NB4 (cell line): ENCODE results near the gene GDF3.

Experiments used
- CTCF ChIP-seq: IDR thresholded peaks from one replicate; pipeline ENCODE4 v1.5.1; 2012; ENCODE audit warnings: low read depth, low read length
- POLR2A ChIP-seq: IDR thresholded peaks from 2 replicates; pipeline ENCODE4 v1.6.1; 2011; ENCODE audit warnings: mild to moderate bottlenecking; ENCODE audit not compliant: insufficient read length; ENCODE audit errors: extremely low read depth

DNA sequence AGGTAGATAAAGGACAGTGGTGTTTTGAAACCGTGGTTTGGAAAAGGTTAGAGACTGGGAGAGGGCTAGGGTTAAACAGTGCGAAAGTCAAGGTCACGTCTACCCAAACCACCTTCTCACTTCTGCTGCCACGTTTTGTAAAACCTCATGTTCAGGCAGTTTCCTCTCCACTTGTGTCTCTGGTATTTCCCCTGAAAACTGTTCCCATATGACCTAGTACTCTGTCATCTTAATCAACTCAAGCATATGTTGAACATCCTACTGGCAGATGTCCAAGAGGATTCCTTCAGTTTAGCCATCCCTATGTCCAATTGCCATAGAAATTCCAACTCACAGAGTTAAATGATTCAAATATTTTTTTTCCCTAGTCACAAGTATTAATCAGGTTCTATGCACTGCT is 34.2 kb upstream of the GDF3 start:
- TF ChIP-seq CTCF (no peak), POLR2A (no peak)
